ENCODE results near the gene GPNMB. TPM values are rescaled to one million over a fixed set of nuclear protein-coding genes. Genes with fewer than 3 reads are reported as not detected.
"Not testable (repeated sequence)": the region's sequence is repeated elsewhere in the genome, so short reads cannot be mapped to it uniquely, and the experiment has no call there.

The GPNMB gene
- total RNA-seq, 1 experiment from 2014 or later, result 33.1 TPM

GRCh38 chr7:23290993-23291392, 44.4 kb downstream of the GPNMB start:
- in situ Hi-C loops (cut with HindIII; ENCODE audit: low pct_unique_long_range_greater_than_20kb, low sequenced_read_pairs), result no loop called here
- DNase-seq (ENCODE audit: low read depth), result no peak

- in situ Hi-C loops (cut with HindIII; ENCODE audit: low pct_unique_long_range_greater_than_20kb, low sequenced_read_pairs), result no loop called here
- DNase-seq (ENCODE audit: low read depth), result no peak
These were observed 45.5 kb downstream of the GPNMB start for GRCh38 chr7:23291957-23292560.

- no peak for DNase-seq (ENCODE audit: low read depth)
- in situ Hi-C loops (cut with HindIII; ENCODE audit: low pct_unique_long_range_greater_than_20kb, low sequenced_read_pairs), result no loop called here
These were observed 46.0 kb downstream of the GPNMB start for GRCh38 chr7:23292623-23293022.

- DNase-seq (ENCODE audit: low read depth), result no peak
- in situ Hi-C loops (cut with HindIII; ENCODE audit: low pct_unique_long_range_greater_than_20kb, low sequenced_read_pairs), result no loop called here
These were observed 47.0 kb downstream of the GPNMB start for GRCh38 chr7:23293500-23294073.

GRCh38 chr7:23294549-23295400, 48.2 kb downstream of the GPNMB start:
- no peak for DNase-seq (ENCODE audit: low read depth)
- in situ Hi-C loops (cut with HindIII; ENCODE audit: low pct_unique_long_range_greater_than_20kb, low sequenced_read_pairs), result no loop called here

GRCh38 chr7:23295401-23295697, 48.8 kb downstream of the GPNMB start:
- in situ Hi-C loops (cut with HindIII; ENCODE audit: low pct_unique_long_range_greater_than_20kb, low sequenced_read_pairs), result no loop called here
- DNase-seq (ENCODE audit: low read depth), result no peak

- DNase-seq (ENCODE audit: low read depth), result no peak
These were observed 51.7 kb downstream of the GPNMB start for GRCh38 chr7:23298141-23298881.

GRCh38 chr7:23298885-23299769, 52.6 kb downstream of the GPNMB start, which contains the start of gene MALSU1:
TSS of gene MALSU1 (plus strand) at chr7:23299339. CDS start at chr7:23299353, 14 bp downstream.
- DNase-seq (ENCODE audit: low read depth), result peak; percentile 92
- in situ Hi-C loops (cut with HindIII; ENCODE audit: low pct_unique_long_range_greater_than_20kb, low sequenced_read_pairs), result no loop called here

More at GRCh38 chr7:23298141-23298881, 51.7 kb downstream of the GPNMB start:
- in situ Hi-C loops (cut with HindIII; ENCODE audit: low pct_unique_long_range_greater_than_20kb, low sequenced_read_pairs), result no loop called here

- in situ Hi-C loops (cut with HindIII; ENCODE audit: low pct_unique_long_range_greater_than_20kb, low sequenced_read_pairs), result no loop called here
- DNase-seq (ENCODE audit: low read depth), result no peak
These were observed 53.3 kb downstream of the GPNMB start for GRCh38 chr7:23299770-23300300.

GRCh38 chr7:23306936-23307521, 60.5 kb downstream of the GPNMB start:
- in situ Hi-C loops (cut with HindIII; ENCODE audit: low pct_unique_long_range_greater_than_20kb, low sequenced_read_pairs), result no loop called here
- DNase-seq (ENCODE audit: low read depth), result no peak

- in situ Hi-C loops (cut with HindIII; ENCODE audit: low pct_unique_long_range_greater_than_20kb, low sequenced_read_pairs), result no loop called here
- no peak for DNase-seq (ENCODE audit: low read depth)
These were observed 62.2 kb downstream of the GPNMB start for GRCh38 chr7:23308754-23309153.

GRCh38 chr7:23312141-23312540, 65.6 kb downstream of the GPNMB start:
- in situ Hi-C loops (cut with HindIII; ENCODE audit: low pct_unique_long_range_greater_than_20kb, low sequenced_read_pairs), result not testable (repeated sequence)

GRCh38 chr7:23315366-23315765, 68.8 kb downstream of the GPNMB start:
- in situ Hi-C loops (cut with HindIII; ENCODE audit: low pct_unique_long_range_greater_than_20kb, low sequenced_read_pairs), result no loop called here
- DNase-seq (ENCODE audit: low read depth), result no peak

More at GRCh38 chr7:23312141-23312540, 65.6 kb downstream of the GPNMB start:
- DNase-seq (ENCODE audit: low read depth), result not testable (repeated sequence)

Other genes starting within 250 kb of the GPNMB start
- 17.6 and 56.6 TPM in 2 replicates for gene HYCC1, start 232.6 kb upstream of the GPNMB start, total RNA-seq (2014; rRNA removed; shearing (Covaris generic); ENCODE audit: low replicate concordance)
- 36.2 and 46.4 TPM in 2 replicates for gene KLHL7, start 141.0 kb upstream of the GPNMB start, total RNA-seq (2014; rRNA removed; shearing (Covaris generic); ENCODE audit: low replicate concordance)
- 30.1 and 51.0 TPM in 2 replicates for gene NUP42, start 64.7 kb upstream of the GPNMB start, total RNA-seq (2014; rRNA removed; shearing (Covaris generic); ENCODE audit: low replicate concordance)
- 77.0 and 98.7 TPM in 2 replicates for gene MALSU1, start 52.6 kb downstream of the GPNMB start, total RNA-seq (2014; rRNA removed; shearing (Covaris generic); ENCODE audit: low replicate concordance)
- 68.3 and 72.6 TPM in 2 replicates for gene IGF2BP3, start 223.7 kb downstream of the GPNMB start, total RNA-seq (2014; rRNA removed; shearing (Covaris generic); ENCODE audit: low replicate concordance)

All from Caki2 (cell line).